H9 (cell line): ENCODE measurements around the gene FOXB2. TPM values are rescaled to one million over a fixed set of nuclear protein-coding genes. Genes with fewer than 3 reads are reported as not detected.

Experiments
- DNase-seq: peaks from one replicate; pipeline ENCODE4 v3.0.0-alpha.2; 2017
- H2AFZ ChIP-seq: one replicate; pipeline ENCODE4 v1.6.1; 2013; ENCODE audit warnings: mild to moderate bottlenecking, low read length, control low read depth, moderate library complexity
- H2AK5ac ChIP-seq: 2 replicates; pipeline ENCODE4 v1.6.1; 2013; ENCODE audit warnings: low read length, control low read depth, mixed read lengths; ENCODE audit not compliant: insufficient read length
- H2BK120ac ChIP-seq: one replicate; pipeline ENCODE4 v1.6.1; 2013; ENCODE audit warnings: low read depth, mild to moderate bottlenecking, low read length, control low read depth, inconsistent platforms; ENCODE audit not compliant: poor library complexity, severe bottlenecking
- H2BK12ac ChIP-seq: 2 replicates; pipeline ENCODE4 v1.6.1; 2013; ENCODE audit warnings: low read length, control low read depth, mixed read lengths, low read depth; ENCODE audit not compliant: insufficient read length
- H2BK15ac ChIP-seq: 2 replicates; pipeline ENCODE4 v1.6.1; 2013; ENCODE audit warnings: low read depth, low read length, control low read depth
- H2BK20ac ChIP-seq: one replicate; pipeline ENCODE4 v1.6.1; 2013; ENCODE audit warnings: low read depth, mild to moderate bottlenecking, low read length, control low read depth, inconsistent platforms; ENCODE audit not compliant: poor library complexity, severe bottlenecking
- H2BK5ac ChIP-seq: 2 replicates; pipeline ENCODE4 v1.6.1; 2013; ENCODE audit warnings: low read length, control low read depth, mixed read lengths; ENCODE audit not compliant: insufficient read length
- H3K14ac ChIP-seq: 2 replicates; pipeline ENCODE4 v1.6.1; 2013; ENCODE audit warnings: low read length, control low read depth; ENCODE audit not compliant: insufficient read depth
- H3K18ac ChIP-seq: 2 replicates; pipeline ENCODE4 v1.6.1; 2013; ENCODE audit warnings: low read depth, mild to moderate bottlenecking, mixed read lengths, low read length, control low read depth; ENCODE audit not compliant: insufficient read length
- H3K23ac ChIP-seq: 2 replicates; pipeline ENCODE4 v1.6.1; 2013; ENCODE audit warnings: low read length, control low read depth, mixed read lengths, low read depth; ENCODE audit not compliant: insufficient read length
- H3K23me2 ChIP-seq: 2 replicates; pipeline ENCODE4 v1.6.1; 2013; ENCODE audit warnings: low read depth, mild to moderate bottlenecking, mixed read lengths, low read length, control low read depth; ENCODE audit not compliant: insufficient read length, poor library complexity, severe bottlenecking
- H3K27ac ChIP-seq: 2 replicates; pipeline ENCODE4 v1.5.1; 2013; ENCODE audit warnings: low read length, control low read depth, mixed read lengths, low read depth; ENCODE audit not compliant: insufficient read length
- H3K27me3 ChIP-seq: 2 replicates; pipeline ENCODE4 v1.6.1; 2013; ENCODE audit warnings: low read length, control low read depth, inconsistent platforms; ENCODE audit not compliant: insufficient read depth
- H3K4ac ChIP-seq: 2 replicates; pipeline ENCODE4 v1.6.1; 2013; ENCODE audit warnings: low read depth, mild to moderate bottlenecking, control low read depth, inconsistent platforms, low read length, moderate library complexity
- H3K4me1 ChIP-seq: 2 replicates; pipeline ENCODE4 v1.6.1; 2013; ENCODE audit warnings: low read length, control low read depth, inconsistent platforms; ENCODE audit not compliant: insufficient read depth
- H3K4me2 ChIP-seq: 2 replicates; pipeline ENCODE4 v1.6.1; 2013; ENCODE audit warnings: low read length, control low read depth, mixed read lengths; ENCODE audit not compliant: insufficient read length, insufficient read depth
- H3K56ac ChIP-seq: 2 replicates; pipeline ENCODE4 v1.6.1; 2013; ENCODE audit warnings: low read depth, mild to moderate bottlenecking, mixed read lengths, low read length, control low read depth; ENCODE audit not compliant: insufficient read length
- H3K79me1 ChIP-seq: 2 replicates; pipeline ENCODE4 v1.6.1; 2013; ENCODE audit warnings: low read depth, mild to moderate bottlenecking, moderate library complexity, low read length, control low read depth, inconsistent platforms; ENCODE audit not compliant: insufficient read depth, poor library complexity, severe bottlenecking
- H3K79me2 ChIP-seq: 2 replicates; pipeline ENCODE4 v1.6.1; 2013; ENCODE audit warnings: low read length, control low read depth, inconsistent platforms; ENCODE audit not compliant: insufficient read depth
- H3K9ac ChIP-seq: 2 replicates; pipeline ENCODE4 v1.6.1; 2013; ENCODE audit warnings: low read length, control low read depth, mixed read lengths; ENCODE audit not compliant: insufficient read length; ENCODE audit errors: extremely low read depth
- H3K9me3 ChIP-seq: one replicate; pipeline ENCODE4 v1.6.1; 2013; ENCODE audit warnings: low read depth, low read length, inconsistent platforms; ENCODE audit not compliant: control insufficient read depth
- H3T11ph ChIP-seq: one replicate; pipeline ENCODE4 v1.6.1; 2013; ENCODE audit warnings: mild to moderate bottlenecking, low read length, control low read depth, inconsistent platforms
- H4K20me1 ChIP-seq: one replicate; pipeline ENCODE4 v1.6.1; 2013; ENCODE audit not compliant: control insufficient read depth, insufficient read length, insufficient read depth
- H4K5ac ChIP-seq: 2 replicates; pipeline ENCODE4 v1.6.1; 2013; ENCODE audit warnings: low read depth, mild to moderate bottlenecking, mixed read lengths, low read length, control low read depth; ENCODE audit not compliant: insufficient read length
- H4K8ac ChIP-seq: replicated peaks from 2 replicates; pipeline ENCODE4 v1.6.1; 2013; ENCODE audit warnings: low read length, control low read depth, mixed read lengths, low read depth; ENCODE audit not compliant: insufficient read length
- H4K91ac ChIP-seq: 2 replicates; pipeline ENCODE4 v1.6.1; 2013; ENCODE audit warnings: low read depth, mild to moderate bottlenecking, moderate library complexity, mixed read lengths, low read length, control low read depth; ENCODE audit not compliant: insufficient read length
- H3K27ac Mint-ChIP-seq, 3 experiments: 2 replicates in 2 of 3; 3 replicates in 1 of 3; pipeline ENCODE4 v1.8.0; 2020 to 2021; ENCODE audit warnings: mixed read lengths in 3 of 3, mild to moderate bottlenecking in 1 of 3, moderate library complexity in 1 of 3
- H3K27me3 Mint-ChIP-seq: 2 replicates; pipeline ENCODE4 v1.8.0; 2021; ENCODE audit warnings: low read depth, mild to moderate bottlenecking, moderate library complexity, mixed read lengths
- H3K36me3 Mint-ChIP-seq, 3 experiments: 2 replicates in 2 of 3; 3 replicates in 1 of 3; pipeline ENCODE4 v1.8.0; 2020 to 2021; ENCODE audit warnings: low read depth in 3 of 3, mixed read lengths in 3 of 3; ENCODE audit not compliant: insufficient read depth in 1 of 3
- H3K4me1 Mint-ChIP-seq, 2 experiments: 2 replicates each; pipeline ENCODE4 v1.8.0; 2020; ENCODE audit warnings: mixed read lengths in 2 of 2
- H3K4me3 Mint-ChIP-seq, 2 experiments: 2 replicates in 1 of 2; 3 replicates in 1 of 2; pipeline ENCODE4 v1.8.0; 2020 to 2021; ENCODE audit warnings: mild to moderate bottlenecking in 2 of 2, mixed read lengths in 2 of 2, moderate library complexity in 1 of 2
- H3K9me3 Mint-ChIP-seq, 2 experiments: 2 replicates in 1 of 2; 3 replicates in 1 of 2; pipeline ENCODE4 v1.8.0; 2020; ENCODE audit warnings: mild to moderate bottlenecking in 2 of 2, mixed read lengths in 2 of 2, moderate library complexity in 1 of 2
- WGBS: extraction: QIAGEN DNeasy Blood & Tissue Kit; methylation state at CpG from one replicate; pipeline ENCODE4 v1.1.7; 2013; ENCODE audit warnings: missing lambda C conversion rate, low lambda C conversion rate, mixed read lengths; ENCODE audit not compliant: insufficient read length; ENCODE audit errors: extremely low coverage; 5-methylcytosine and 5-hydroxymethylcytosine counted together
- total RNA-seq: library from RNA; stranded (reverse); gene quantifications from 2 replicates; pipeline ENCODE4 v1.2.1, GENCODE V29; 2021
- TF ChIP-seq, protein P1 (sequence below): fragments of 200-600 bp; sonication (generic); conservative IDR thresholded peaks from 3 replicates; pipeline ENCODE4 v1.8.0; 2021; ENCODE audit warnings: antibody characterized with exemption, mild to moderate bottlenecking

The FOXB2 gene
- total RNA-seq, 1 experiment from 2014 or later: 7.8 TPM

DNA sequence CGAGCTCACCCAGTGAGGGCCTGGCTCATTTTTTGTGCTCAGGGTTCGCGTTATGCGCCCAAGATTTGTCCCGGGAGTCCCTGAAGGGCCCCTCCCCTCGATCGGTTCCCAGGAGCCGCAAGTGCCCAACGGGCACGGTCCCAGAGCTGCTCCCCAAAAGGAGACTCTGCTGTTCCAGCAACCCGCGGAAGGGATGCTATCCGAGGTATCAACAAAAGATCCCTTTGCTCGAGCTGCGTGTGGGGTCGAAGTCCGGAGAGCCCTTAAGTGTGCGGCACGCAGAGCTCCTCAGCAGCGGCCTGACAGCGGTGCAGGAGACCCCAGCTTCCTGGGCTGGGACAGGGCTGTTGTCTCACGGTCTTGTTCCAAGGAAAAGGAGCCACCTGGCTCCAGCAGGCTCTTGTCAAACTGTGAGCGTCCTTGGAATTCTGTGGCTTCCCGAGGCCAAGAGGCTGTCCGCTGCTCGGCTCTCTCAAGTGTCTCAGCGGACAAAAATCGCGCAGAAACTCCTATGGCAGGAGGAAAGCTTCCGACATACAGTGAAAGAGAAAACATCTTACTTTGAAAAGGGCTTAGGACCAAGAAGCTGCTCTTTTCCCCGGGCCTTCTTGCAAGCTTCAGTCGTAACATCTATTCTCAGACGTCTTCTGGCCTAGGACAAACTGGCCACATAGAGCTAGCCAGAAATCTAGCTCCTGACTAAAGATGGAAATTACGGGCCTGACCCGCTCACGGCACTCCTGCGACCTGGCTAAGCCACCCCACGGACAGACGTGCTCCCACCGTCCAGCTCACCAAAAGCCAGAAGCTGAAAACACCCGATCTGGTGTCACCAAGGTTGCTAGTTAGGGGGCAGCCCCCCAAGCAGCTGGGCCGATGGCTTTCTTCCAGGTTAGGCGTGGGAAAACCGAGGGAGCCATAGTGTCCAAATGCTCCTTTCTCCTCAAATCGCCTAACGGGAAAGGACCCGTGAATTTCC is 2.6 kb upstream of the FOXB2 start:
- WGBS: no CpG with 5 or more reads among the region's 47 CpGs
- no peak overlapping the region for H3K27ac Mint-ChIP-seq
- peak overlapping the region; percentile 75 for H3K4me2 ChIP-seq

More for the DNA sequence above, 2.6 kb upstream of the FOXB2 start:
- Mint-ChIP-seq H3K4me3 (peak overlapping the region; percentile 76 to 80), H3K36me3 (no peaks in the 10 kb centered on the region; a peak in 1 of 7 replicates), H3K4me1 (peaks cover 70 to 75% of the 10 kb centered on the region in 2 experiments), H3K27me3 (peaks cover 100% of the 10 kb centered on the region), H3K9me3 (peaks cover 0 to 7% of the 10 kb centered on the region in 2 experiments; a peak in 3 of 5 replicates)
- H2AK5ac ChIP-seq: no peak overlapping the region
- H3K4me1 ChIP-seq: peaks cover 11% of the 10 kb centered on the region
- H2BK15ac ChIP-seq: no peak overlapping the region
- H2BK5ac ChIP-seq: no peak overlapping the region
- no peak overlapping the region for H4K8ac ChIP-seq
- H3K9me3 ChIP-seq: no peaks in the 10 kb centered on the region
- H3K18ac ChIP-seq: no peak overlapping the region
- H3K79me2 ChIP-seq: no peaks in the 10 kb centered on the region
- peaks cover 36% of the 10 kb centered on the region for H3K23me2 ChIP-seq
- no peak overlapping the region for H2BK20ac ChIP-seq
- peaks cover 88% of the 10 kb centered on the region for H3K27me3 ChIP-seq
- no peak overlapping the region for H4K91ac ChIP-seq
- H2BK120ac ChIP-seq: no peak overlapping the region
- H4K20me1 ChIP-seq: no peaks in the 10 kb centered on the region
- no peak overlapping the region for H3K23ac ChIP-seq
- peak; percentile 68 for DNase-seq
- H2AFZ ChIP-seq: no peak overlapping the region
- no peak overlapping the region for H3K9ac ChIP-seq
- no peak overlapping the region for H3K4ac ChIP-seq
- no peaks in the 10 kb centered on the region for H3K79me1 ChIP-seq
- no peak overlapping the region for H3K27ac ChIP-seq
- TF ChIP-seq, protein P1, sequence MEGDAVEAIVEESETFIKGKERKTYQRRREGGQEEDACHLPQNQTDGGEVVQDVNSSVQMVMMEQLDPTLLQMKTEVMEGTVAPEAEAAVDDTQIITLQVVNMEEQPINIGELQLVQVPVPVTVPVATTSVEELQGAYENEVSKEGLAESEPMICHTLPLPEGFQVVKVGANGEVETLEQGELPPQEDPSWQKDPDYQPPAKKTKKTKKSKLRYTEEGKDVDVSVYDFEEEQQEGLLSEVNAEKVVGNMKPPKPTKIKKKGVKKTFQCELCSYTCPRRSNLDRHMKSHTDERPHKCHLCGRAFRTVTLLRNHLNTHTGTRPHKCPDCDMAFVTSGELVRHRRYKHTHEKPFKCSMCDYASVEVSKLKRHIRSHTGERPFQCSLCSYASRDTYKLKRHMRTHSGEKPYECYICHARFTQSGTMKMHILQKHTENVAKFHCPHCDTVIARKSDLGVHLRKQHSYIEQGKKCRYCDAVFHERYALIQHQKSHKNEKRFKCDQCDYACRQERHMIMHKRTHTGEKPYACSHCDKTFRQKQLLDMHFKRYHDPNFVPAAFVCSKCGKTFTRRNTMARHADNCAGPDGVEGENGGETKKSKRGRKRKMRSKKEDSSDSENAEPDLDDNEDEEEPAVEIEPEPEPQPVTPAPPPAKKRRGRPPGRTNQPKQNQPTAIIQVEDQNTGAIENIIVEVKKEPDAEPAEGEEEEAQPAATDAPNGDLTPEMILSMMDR: no peak
- no peak overlapping the region for H3K56ac ChIP-seq
- no peak overlapping the region for H4K5ac ChIP-seq
- no peak overlapping the region; the same call in 1 of the 2 replicates for H3K14ac ChIP-seq
- H3T11ph ChIP-seq: no peak overlapping the region
- no peak overlapping the region for H2BK12ac ChIP-seq
